Breast epithelium (tissue), 4 donors: ENCODE data around the gene CCN6. TPM values are rescaled to one million over a fixed set of nuclear protein-coding genes. Genes with fewer than 3 reads are reported as not detected.

Experiments
- DNase-seq, 2 donors: peaks; one replicate each; pipeline ENCODE4 v3.0.0-alpha.2; 2019; ENCODE audit warnings: low spot score in 2 of 2
- H3K27ac ChIP-seq, 2 donors: fragments of 200-600 bp; sonication (generic) in 1 of 2; one replicate each; pipeline ENCODE4 v1.5.1; 2016 to 2019; ENCODE audit warnings: mild to moderate bottlenecking in 1 of 2
- H3K27me3 ChIP-seq, 2 donors: fragments of 200-600 bp; sonication (generic) in 1 of 2; one replicate each; pipeline versions ENCODE4 v1.5.1 to v1.6.0; 2017 to 2019; ENCODE audit warnings: control low read depth in 1 of 2, mild to moderate bottlenecking in 1 of 2
- H3K36me3 ChIP-seq: fragments of 200-600 bp; one replicate; pipeline ENCODE4 v1.5.1; 2019
- H3K4me1 ChIP-seq, 2 donors: fragments of 200-600 bp; sonication (generic); one replicate each; pipeline ENCODE4 v1.5.1; 2016 to 2019; ENCODE audit warnings: control low read depth in 1 of 2
- H3K4me3 ChIP-seq, 3 donors: fragments of 200-600 bp; sonication (generic); 1 replicate in 2 of 3; 2 replicates in 1 of 3; pipeline ENCODE4 v1.5.1; 2016 to 2019; ENCODE audit warnings: mild to moderate bottlenecking in 3 of 3, moderate library complexity in 2 of 3
- H3K9me3 ChIP-seq, 2 donors: fragments of 200-600 bp; sonication (generic) in 1 of 2; one replicate each; pipeline ENCODE4 v1.5.1; 2016 to 2019; ENCODE audit warnings: control low read depth in 1 of 2
- POLR2A ChIP-seq: fragments of 450-650 bp; IDR thresholded peaks from one replicate; pipeline ENCODE4 v1.6.1; 2016; ENCODE audit warnings: antibody characterized with exemption, mild to moderate bottlenecking, moderate library complexity
- POLR2AphosphoS5 ChIP-seq, 3 donors: sonication (generic); formaldehyde crosslinking; IDR thresholded peaks; one replicate each; pipeline ENCODE4 v1.6.1; 2017; ENCODE audit warnings: antibody characterized with exemption in 3 of 3
- intact Hi-C: fragments of 100-400 bp; cut with DNase I; formaldehyde crosslinking; loops from one replicate; pipeline ENCODE4 v1.15.1; 2023; ENCODE audit warnings: low total_unique reads
- total RNA-seq, 3 donors: library from RNA; depleted of rRNA; stranded (reverse); fragments of >200 nt; gene quantifications; one replicate each; pipeline ENCODE4 v1.1.0, GENCODE V29; 2016
- TF ChIP-seq, protein P1 (sequence below), 3 donors: fragments of 450-650 bp; IDR thresholded peaks; one replicate each; pipeline ENCODE4 v1.5.1; 2016 to 2017; ENCODE audit warnings: antibody characterized with exemption in 3 of 3, mild to moderate bottlenecking in 3 of 3, moderate library complexity in 3 of 3

Gene CCN6
- total RNA-seq, 3 donors from 2014 or later, result not detected

DNA sequence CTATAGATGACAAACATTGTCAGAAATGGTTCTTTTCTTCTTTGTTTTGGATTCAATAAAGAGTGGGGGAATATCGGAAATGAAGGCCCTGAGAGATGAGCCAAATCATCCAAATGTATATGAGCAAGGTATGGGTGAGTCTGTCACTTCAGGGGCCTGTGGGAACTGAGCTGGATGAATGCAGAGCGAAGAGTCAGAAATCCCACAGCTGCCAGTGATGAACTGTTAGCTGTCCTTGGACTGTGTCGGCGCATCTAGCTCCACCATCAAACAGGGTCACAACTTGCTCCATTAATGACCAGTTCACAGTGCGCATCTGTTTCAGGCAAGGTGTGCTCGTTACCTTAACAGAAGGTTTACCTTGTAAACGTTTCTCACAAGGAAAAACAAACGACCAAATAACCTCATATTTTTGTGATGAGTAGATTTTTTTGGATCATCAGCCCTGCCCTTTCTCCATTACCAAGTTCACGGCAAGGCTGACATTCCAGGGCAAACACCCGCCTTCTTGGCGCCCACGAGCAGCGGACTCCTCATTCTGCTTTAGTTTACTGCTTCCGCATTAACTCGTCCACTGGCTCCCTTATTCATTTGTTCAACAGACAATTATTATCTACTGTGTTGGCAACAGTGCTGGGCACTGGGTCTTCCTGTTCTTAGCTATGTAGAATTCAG is 15.0 kb upstream of the CCN6 start:
- Histone ChIP-seq H3K4me3 (no peak overlapping the region), H3K27ac (peak overlapping the region; percentile 54 to 86), H3K36me3 (no peaks in the 10 kb centered on the region), H3K27me3 (no peaks in the 10 kb centered on the region), H3K4me1 (peaks cover 0 to 4% of the 10 kb centered on the region in 2 donors), H3K9me3 (no peaks in the 10 kb centered on the region)
- intact Hi-C loops, result no loop called here
- TF ChIP-seq, protein P1, sequence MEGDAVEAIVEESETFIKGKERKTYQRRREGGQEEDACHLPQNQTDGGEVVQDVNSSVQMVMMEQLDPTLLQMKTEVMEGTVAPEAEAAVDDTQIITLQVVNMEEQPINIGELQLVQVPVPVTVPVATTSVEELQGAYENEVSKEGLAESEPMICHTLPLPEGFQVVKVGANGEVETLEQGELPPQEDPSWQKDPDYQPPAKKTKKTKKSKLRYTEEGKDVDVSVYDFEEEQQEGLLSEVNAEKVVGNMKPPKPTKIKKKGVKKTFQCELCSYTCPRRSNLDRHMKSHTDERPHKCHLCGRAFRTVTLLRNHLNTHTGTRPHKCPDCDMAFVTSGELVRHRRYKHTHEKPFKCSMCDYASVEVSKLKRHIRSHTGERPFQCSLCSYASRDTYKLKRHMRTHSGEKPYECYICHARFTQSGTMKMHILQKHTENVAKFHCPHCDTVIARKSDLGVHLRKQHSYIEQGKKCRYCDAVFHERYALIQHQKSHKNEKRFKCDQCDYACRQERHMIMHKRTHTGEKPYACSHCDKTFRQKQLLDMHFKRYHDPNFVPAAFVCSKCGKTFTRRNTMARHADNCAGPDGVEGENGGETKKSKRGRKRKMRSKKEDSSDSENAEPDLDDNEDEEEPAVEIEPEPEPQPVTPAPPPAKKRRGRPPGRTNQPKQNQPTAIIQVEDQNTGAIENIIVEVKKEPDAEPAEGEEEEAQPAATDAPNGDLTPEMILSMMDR (IDR thresholded peaks at IDR 0.05), result no peak
- TF ChIP-seq POLR2A (no peak), POLR2AphosphoS5 (IDR thresholded peaks at IDR 0.05) (no peak)
- DNase-seq, result no peak

DNA sequence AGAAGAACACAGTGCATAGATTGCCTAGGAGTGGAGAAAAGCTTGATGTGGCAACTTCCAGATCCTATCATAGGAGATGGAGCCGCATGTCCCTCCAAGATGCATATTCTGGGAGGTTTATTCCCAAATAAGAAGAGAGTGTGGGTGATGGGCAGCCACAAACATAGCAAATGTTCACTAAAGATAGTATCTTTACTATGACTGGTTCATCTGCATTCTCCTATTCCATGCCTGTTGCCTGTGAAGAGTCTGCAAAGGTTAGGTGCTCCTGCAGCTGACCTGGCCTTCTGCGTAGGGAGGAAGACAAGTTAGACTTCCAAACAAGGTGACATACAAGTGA is 14.5 kb upstream of the CCN6 start:
- Histone ChIP-seq H3K27ac (peak overlapping the region in 1 of 2 donors; percentile 86), H3K27me3 (no peaks in the 10 kb centered on the region), H3K9me3 (no peaks in the 10 kb centered on the region), H3K36me3 (no peaks in the 10 kb centered on the region), H3K4me3 (no peak overlapping the region), H3K4me1 (peaks cover 0 to 4% of the 10 kb centered on the region in 2 donors)
- no peak for TF ChIP-seq POLR2AphosphoS5 (IDR thresholded peaks at IDR 0.05)
- TF ChIP-seq POLR2A, result no peak
- TF ChIP-seq, protein P1 (IDR thresholded peaks at IDR 0.05), result no peak
- DNase-seq, result no peak
- intact Hi-C loops, result no loop called here

DNA sequence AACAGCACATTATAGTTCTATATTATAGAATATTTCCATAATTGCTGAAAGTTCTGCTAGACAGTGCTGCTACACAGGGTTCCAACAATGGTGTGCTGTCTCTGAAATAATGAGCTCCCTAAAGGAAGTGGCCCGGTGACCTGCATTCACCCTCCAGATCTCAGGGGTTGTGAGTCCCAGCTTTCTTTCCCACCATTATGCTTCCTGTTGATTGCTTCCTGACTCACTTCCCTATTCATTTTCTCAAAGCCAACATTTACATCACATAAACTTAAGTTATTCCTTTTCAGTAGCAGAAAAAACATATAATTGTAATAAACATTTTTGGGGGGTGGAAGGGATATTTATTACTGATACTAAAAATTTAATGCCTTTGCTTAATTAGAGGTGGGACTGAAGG is 12.9 kb upstream of the CCN6 start:
- Histone ChIP-seq H3K27me3 (no peaks in the 10 kb centered on the region), H3K4me3 (no peak overlapping the region), H3K4me1 (peaks cover 0 to 4% of the 10 kb centered on the region in 2 donors), H3K36me3 (no peaks in the 10 kb centered on the region), H3K9me3 (no peaks in the 10 kb centered on the region), H3K27ac (no peak overlapping the region)
- DNase-seq, result no peak
- TF ChIP-seq POLR2A, result no peak
- no peak for TF ChIP-seq POLR2AphosphoS5 (IDR thresholded peaks at IDR 0.05)
- TF ChIP-seq, protein P1 (IDR thresholded peaks at IDR 0.05), result no peak
- intact Hi-C loops, result no loop called here

GRCh38 chr6:112041535-112041934 is 12.4 kb upstream of the CCN6 start:
- no peak overlapping the region for H3K4me3 ChIP-seq
- H3K9me3 ChIP-seq, result no peaks in the 10 kb centered on the region
- no peak for DNase-seq
- no peak overlapping the region for H3K27ac ChIP-seq
- peaks cover 0 to 4% of the 10 kb centered on the region in 2 donors for H3K4me1 ChIP-seq
- no peaks in the 10 kb centered on the region for H3K27me3 ChIP-seq
- H3K36me3 ChIP-seq, result no peaks in the 10 kb centered on the region
- TF ChIP-seq POLR2A (no peak), POLR2AphosphoS5 (IDR thresholded peaks at IDR 0.05) (no peak)
- TF ChIP-seq, protein P1 (IDR thresholded peaks at IDR 0.05), result no peak
- intact Hi-C loops, result no loop called here

- Histone ChIP-seq H3K4me3 (peak overlapping the region; percentile 52 to 64 (median 61)), H3K36me3 (no peaks in the 10 kb centered on the region), H3K27me3 (no peaks in the 10 kb centered on the region), H3K9me3 (no peaks in the 10 kb centered on the region), H3K4me1 (no peaks in the 10 kb centered on the region), H3K27ac (peak overlapping the region; percentile 62 to 71)
- peak; percentile 64 to 78 for DNase-seq
- intact Hi-C loops, result no loop called here
- TF ChIP-seq, protein P1 (IDR thresholded peaks at IDR 0.05), result peak; percentile 84 to 93 (median 93)
- TF ChIP-seq POLR2AphosphoS5 (IDR thresholded peaks at IDR 0.05), result peak; percentile 23 to 56 (median 35)
- TF ChIP-seq POLR2A, result no peak
Observed at GRCh38 chr6:112043032-112044007, 10.6 kb upstream of the CCN6 start.
